GM21515 (cell line): ENCODE results near the gene OR4F3.
"Not testable (repeated sequence)": the region's sequence is repeated elsewhere in the genome, so short reads cannot be mapped to it uniquely, and the experiment has no call there.

Experiments used
- ATAC-seq: cut with Tn5 transposase; IDR thresholded peaks from one replicate; pipeline ENCODE4 v1.9.1; 2021; ENCODE audit not compliant: unreplicated experiment

The OR4F3 gene

GRCh38 chr5:181366968-181367367, at the start of gene OR4F3:
TSS of gene OR4F3 (plus strand) at chr5:181367268.
- not testable (repeated sequence) for ATAC-seq
